ENCODE data around the gene RHBDL2.

DNA sequence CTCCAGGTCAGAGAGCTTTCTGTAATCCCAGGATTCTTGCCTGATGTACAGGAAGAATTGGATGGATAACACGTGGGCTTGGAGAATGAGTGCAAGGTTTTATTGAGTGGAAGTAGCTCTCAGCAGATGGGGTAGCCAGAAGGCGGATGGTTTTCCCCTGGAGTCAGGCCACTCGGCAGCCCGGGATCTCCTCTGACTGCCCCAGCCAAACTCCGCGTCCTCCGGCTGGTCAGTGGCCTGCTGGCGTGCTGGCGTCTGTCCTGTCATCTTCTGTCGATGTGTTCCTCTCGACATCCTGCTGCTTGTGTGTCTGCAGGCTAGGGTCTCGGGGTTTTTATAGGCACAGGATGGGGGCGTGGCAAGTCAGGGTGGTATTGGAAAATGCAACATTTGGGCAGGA, 32.8 kb downstream of the RHBDL2 start:
- TF ChIP-seq PTBP1 (IDR thresholded peaks at IDR 0.05; ENCODE audit: low read depth, low read length, poor library complexity, severe bottlenecking) (no peak), ISL2 (CRISPR knock-in tag; IDR thresholded peaks at IDR 0.05) (no peak), ARID2 (CRISPR knock-in tag; IDR thresholded peaks at IDR 0.05; ENCODE audit: borderline replicate concordance) (no peak), TP53 (CRISPR knock-in tag; conservative IDR thresholded peaks at IDR 0.05) (no peak)
- TF ChIP-seq, protein P1, sequence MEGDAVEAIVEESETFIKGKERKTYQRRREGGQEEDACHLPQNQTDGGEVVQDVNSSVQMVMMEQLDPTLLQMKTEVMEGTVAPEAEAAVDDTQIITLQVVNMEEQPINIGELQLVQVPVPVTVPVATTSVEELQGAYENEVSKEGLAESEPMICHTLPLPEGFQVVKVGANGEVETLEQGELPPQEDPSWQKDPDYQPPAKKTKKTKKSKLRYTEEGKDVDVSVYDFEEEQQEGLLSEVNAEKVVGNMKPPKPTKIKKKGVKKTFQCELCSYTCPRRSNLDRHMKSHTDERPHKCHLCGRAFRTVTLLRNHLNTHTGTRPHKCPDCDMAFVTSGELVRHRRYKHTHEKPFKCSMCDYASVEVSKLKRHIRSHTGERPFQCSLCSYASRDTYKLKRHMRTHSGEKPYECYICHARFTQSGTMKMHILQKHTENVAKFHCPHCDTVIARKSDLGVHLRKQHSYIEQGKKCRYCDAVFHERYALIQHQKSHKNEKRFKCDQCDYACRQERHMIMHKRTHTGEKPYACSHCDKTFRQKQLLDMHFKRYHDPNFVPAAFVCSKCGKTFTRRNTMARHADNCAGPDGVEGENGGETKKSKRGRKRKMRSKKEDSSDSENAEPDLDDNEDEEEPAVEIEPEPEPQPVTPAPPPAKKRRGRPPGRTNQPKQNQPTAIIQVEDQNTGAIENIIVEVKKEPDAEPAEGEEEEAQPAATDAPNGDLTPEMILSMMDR (CRISPR knock-in tag; IDR thresholded peaks at IDR 0.05) = no peak
- TF ChIP-seq, protein P2, sequence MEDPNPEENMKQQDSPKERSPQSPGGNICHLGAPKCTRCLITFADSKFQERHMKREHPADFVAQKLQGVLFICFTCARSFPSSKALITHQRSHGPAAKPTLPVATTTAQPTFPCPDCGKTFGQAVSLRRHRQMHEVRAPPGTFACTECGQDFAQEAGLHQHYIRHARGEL (CRISPR knock-in tag; IDR thresholded peaks at IDR 0.05) = no peak
- TF ChIP-seq, protein P3, sequence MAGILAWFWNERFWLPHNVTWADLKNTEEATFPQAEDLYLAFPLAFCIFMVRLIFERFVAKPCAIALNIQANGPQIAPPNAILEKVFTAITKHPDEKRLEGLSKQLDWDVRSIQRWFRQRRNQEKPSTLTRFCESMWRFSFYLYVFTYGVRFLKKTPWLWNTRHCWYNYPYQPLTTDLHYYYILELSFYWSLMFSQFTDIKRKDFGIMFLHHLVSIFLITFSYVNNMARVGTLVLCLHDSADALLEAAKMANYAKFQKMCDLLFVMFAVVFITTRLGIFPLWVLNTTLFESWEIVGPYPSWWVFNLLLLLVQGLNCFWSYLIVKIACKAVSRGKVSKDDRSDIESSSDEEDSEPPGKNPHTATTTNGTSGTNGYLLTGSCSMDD (CRISPR knock-in tag; IDR thresholded peaks at IDR 0.05) = no peak
